Posterior cingulate gyrus (tissue), 11 donors: Measurements from ENCODE around the gene MEGF11.
A peak's percentile ranks its signal among the peaks of the same experiment; 100 is the strongest.

Experiments
- DNase-seq, 10 donors: peaks; one replicate each; pipeline versions ENCODE4 v3.0.0 to v3.0.0-alpha.2; 2020 to 2021; ENCODE audit warnings: mixed read lengths in 3 of 10
- intact Hi-C: fragments of 100-400 bp; cut with DNase I; formaldehyde crosslinking; loops from one replicate; pipeline ENCODE4 v1.15.1; 2023

MEGF11 gene

DNA sequence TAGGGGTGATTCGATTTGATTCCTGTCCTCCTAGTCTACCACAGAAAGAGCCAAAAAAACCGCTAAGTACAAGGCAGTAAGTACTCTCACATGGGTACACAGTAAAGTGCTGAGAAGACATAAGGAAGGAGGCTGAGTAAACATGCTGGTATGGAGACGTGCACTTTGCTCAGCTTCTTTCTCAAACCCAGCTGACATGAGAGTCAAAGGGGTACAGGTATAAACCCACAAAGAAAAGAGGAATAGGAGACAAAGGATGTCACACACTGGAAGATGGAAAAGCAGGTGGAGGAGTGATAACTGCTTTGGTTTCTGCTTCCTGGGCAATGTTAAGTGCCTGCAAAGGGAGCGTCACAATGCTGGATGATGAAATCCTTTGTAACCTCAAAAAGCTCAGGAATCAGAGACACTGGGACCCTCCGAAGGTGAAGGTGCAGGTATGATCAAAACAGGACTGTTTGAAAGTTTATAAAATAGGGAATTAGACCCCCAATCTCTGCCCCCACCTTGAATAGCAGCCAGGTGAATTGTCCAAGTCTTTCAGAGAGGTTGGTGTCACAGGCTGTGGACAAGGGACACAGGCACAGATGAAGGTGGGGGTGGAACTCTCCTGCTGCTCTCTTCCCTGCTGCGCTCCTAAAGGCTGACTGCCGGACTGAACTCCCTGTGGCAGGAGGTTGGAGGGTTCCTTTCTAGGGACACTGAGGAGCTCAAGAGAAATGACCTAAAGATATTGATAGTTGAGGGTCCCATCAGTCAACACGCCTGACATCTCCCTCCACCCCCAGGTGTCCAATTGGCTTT, 282.4 kb downstream of the MEGF11 start:
- no peak for DNase-seq
- intact Hi-C loops, result no loop called here

DNA sequence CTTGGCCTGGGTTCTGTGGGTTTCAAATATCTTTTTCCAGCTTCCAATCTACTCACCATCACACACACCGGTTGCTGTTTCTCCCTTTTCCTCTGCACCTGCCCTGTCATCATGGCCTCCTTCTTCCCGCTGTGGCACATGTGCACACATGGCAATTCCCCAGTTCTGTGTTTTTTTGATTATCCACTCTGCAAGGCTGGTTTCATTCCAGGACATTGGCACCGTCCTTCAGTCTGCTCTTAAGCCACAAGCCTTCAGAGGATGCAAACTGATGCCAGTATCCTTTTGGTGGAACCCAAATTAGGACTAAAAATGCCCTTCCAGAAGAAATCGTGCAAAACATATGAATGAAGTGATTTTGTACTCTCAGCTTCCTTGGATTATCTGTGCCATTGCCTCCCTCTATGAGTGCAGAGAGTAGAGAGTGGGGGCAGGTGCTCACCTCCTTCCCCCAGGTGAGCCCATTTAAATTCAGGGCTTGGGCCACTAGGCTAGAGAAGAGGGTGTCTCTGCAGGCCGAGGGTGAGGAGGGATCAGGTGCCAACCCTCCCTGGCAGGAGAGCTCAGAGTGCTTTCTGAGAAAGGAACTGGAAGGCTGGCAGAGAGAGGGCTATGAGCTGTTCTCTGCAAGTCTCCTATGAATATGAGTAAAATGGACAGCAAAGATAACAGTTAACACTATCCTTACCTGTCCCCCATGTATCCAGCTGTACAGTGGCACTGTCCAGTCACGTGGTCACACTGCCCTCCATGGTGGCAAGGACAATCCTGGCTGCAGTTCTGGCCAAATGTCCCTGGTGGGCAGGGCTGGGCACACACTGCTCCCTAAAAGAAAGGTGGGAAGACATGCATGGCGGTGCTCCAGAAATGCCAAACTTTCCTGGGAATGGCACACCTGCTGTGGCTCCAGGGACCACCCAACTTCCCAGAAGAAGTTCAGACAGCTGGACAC, 283.4 kb downstream of the MEGF11 start:
- intact Hi-C loops, result no loop called here
- DNase-seq, result no peak

DNA sequence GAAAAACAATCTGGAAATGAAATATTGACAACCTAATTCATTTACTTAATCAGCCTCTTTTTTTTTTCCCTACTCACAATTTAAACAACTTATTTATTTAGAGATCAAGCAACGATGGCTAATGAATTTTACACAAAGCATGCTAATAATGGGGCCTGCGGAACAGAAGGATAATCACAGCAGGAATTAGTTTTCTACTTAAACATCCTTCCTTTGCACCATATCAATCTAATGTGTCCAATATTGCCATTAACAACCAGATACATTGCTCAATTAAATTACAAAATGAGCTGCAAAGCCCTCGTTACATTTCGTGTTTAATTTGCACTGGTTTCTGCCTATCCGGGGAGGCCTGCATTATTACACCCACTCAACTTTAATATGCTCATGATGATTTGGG, 285.0 kb downstream of the MEGF11 start:
- DNase-seq, result no peak
- intact Hi-C loops, result no loop called here

DNA sequence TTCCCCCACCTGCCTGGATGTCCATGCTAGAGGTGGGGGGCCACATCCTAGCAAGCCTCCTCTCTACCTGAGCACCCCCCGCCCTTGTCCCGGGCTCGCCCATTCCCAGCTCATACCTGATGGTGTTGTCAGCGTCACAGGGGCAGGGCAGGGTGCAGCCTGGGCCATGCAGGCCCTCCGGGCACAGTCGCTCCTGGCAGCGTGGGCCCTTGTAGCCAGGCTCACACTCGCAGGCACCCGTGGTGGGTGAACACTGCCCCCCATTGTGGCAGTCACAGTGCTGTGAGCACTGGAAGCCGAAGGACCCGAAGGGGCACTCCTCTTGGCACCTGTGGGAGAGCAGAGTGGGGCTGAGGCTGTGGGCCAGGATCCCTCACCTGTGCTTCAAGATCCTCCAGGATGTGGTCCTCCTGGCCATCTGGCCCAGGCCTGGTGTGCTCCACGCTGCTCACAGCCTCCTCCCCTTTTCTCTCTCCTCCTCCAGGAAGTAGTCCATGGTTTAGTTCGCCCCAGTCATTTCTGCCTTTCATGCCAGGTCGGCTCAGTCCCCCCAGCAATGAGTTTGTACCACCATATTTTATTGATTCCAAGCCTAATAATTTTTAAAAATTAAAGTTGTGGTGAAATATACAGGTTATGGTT, 288.6 kb downstream of the MEGF11 start:
- intact Hi-C loops, result no loop called here
- DNase-seq, result no peak

DNA sequence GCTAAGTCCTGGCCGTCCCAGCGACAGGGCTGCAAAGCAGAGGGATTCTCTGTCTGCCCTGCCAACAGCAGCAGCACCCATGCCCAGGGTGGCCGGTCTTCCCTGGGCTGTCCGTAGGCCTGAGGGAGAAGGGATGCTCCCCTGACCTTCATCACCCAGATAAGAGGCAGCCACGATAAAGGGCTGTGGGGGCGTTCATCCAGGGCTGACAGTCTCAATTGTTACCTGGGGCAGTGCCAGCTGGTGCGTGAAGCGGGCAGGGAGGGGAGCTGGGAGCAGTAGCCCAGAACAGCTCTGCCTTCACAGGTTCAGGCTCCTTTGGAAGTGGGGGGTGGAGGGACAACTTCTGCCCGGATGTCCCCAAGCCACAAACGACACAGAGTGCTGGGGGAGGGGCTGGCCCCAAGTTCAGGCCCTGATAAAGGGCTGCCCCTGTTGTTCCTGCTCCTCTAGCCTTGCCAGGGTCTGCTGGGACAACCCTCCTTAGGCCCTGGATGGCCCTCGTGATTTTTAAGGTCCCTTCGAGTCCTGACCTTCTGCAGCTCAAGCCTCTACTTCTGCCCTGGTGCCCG, 289.6 kb downstream of the MEGF11 start:
- DNase-seq, result peak in 1 of 10 donors; percentile 43
- intact Hi-C loops, result no loop called here

DNA sequence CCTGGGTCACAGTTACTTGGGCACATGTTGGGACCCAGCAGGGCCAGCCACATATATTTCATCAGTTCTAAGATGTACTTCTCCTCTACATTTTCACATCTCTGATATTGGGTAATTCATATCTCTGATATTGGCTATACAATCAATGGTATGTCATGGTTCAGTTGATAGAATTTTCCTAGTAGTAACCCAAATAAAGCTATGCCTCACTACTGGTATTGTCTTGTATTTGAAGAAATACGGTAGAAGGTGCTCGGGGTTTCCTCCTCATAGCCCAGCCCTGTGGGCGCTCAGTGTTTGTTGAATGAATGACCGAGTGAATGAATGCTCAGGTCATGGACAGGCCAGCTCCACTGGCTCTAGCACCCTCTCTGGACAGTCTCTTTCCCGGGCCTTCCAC, 290.2 kb downstream of the MEGF11 start:
- DNase-seq, result no peak
- intact Hi-C loops, result no loop called here

DNA sequence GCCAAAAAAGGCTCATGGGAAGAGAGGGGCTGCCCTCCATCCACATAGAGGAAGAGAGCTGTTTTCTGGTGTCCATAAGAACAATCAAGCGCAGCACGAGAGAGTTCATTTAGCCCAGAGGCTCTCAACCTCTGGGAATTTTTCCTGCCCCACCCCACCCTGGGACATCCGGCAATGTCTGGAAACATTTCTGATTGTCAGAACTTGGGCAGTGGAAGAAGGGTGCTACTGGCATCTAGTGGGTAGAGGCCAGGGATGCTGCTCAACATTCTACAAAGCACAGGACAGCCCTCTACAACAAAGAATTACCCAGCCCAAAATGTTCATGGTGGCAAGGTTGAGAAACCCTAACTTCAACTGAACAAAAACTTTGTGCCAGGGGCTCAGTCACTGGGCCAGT, 291.4 kb downstream of the MEGF11 start:
- intact Hi-C loops, result no loop called here
- DNase-seq, result peak in 1 of 10 donors; percentile 19

DNA sequence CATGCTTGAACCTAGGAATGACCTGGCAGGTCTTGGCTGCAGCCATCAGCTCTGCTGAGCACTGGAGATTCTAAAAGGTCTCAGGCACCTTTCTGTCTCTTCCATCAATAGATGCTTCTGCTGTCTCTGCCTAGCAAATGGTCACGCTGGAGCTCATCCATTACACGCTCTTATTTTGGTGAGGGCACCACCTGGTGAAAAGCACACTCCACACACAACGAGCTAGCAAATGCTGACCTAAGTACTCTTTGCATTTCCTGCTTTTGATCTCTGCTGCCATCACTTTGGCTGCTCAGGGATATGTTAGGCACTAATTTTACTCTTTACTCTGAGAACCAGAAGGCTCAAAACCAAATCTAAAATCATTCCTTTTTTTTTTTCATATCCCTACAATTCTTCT, 293.0 kb downstream of the MEGF11 start:
- intact Hi-C loops, result no loop called here
- DNase-seq, result no peak

DNA sequence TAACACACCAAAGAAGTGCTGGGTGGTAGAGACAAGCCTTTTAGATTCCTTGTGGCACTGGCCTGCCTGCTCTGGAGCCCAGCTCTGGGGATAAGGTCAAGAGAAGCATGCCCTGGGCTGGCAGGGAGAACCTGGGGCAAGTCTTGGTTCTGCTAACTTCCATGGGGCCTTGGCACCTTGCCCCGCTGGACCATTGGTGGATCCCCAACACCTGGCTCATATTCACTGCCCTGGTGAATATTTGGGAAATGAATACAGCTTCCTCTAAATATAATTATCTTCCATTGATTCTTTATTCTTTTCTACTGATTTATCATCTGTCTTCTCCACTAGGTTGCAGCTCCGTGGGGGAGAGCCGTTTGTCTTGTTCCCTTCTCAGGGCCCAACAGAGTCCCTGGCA, 294.7 kb downstream of the MEGF11 start:
- intact Hi-C loops, result no loop called here
- DNase-seq, result peak in 2 of 10 donors; percentile 54 to 58

DNA sequence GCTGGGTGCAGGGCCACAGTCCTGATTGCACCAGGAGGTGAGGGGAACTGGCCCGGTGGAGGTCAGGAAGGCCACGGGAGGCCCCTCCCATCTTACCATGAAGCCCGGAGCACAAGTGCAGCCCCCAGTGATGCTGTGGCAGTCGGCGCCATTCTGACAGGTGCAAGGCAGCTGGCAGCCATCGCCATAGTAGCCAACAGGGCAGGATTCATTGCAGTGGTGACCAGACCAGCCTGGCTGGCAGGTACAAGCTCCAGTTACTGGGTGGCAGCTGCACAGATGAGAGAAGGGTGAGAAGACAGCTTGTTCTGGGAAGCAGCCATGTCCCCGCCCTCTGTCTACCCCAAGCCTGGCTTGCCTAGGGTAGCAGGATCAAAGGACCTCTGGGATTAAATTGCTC, 296.1 kb downstream of the MEGF11 start:
- DNase-seq, result peak in 2 of 10 donors; percentile 31 to 72
- intact Hi-C loops, result no loop called here

DNA sequence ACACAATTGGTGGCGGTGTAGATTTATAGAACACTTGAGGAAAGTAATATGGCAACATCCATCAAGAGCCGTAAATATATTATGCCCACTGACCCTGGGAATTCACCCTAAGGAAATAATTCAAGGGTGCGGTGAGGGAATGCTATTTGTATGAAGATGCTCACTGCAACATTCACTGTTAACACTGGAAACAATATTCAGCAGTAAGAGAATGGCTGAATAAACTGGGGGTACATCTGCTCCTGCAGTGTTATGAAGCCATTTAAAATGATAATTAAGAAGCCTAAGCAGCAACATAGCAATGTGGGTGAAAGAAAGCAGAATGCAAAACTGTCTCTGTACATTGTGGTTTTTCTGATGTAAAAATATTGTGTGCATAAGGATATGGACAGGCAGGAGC, 296.7 kb downstream of the MEGF11 start:
- intact Hi-C loops, result no loop called here
- no peak for DNase-seq

DNA sequence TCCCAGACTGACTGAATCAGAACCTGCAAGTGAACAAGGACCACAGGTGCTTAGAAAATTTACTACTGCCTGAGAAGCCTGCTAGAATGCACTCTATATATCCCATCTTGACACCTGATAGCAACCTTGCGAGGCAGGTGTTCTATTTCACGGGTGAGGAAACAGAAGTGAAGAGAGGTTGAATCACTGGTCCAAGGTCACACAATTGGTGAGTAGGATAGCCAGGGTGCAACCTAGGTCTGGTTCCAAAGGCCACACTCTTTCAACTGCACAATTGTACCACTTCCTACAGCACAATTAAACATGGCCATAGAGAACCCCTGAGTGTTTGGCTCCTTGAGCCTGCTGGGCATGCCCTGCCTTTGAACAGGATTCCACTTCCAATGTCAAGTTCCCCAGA, 297.2 kb downstream of the MEGF11 start:
- intact Hi-C loops, result no loop called here
- DNase-seq, result peak in 1 of 10 donors; percentile 7

DNA sequence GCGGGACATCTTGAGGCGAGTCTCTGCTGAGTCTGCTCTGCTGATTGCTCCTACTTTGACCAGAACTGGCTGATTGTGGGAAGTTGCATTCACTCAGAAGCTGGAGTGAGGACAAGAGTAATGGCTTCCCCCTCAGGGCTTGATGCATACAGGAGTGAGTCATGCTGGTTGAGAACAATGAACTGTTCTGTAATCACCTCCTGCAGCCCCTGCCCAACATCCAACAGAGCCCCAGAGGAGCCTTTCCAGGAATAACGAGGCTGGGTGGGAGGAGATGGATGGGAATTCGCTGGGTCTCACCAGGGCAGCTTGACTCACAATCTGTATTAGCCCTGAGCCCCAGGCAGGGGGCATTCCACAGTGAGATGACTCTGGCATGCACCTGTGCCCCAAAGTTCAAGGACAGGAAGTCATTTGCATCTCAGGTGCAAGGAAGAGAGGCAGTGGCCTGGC, 299.2 kb downstream of the MEGF11 start:
- peak in 1 of 10 donors; percentile 32 for DNase-seq
- intact Hi-C loops, result no loop called here

DNA sequence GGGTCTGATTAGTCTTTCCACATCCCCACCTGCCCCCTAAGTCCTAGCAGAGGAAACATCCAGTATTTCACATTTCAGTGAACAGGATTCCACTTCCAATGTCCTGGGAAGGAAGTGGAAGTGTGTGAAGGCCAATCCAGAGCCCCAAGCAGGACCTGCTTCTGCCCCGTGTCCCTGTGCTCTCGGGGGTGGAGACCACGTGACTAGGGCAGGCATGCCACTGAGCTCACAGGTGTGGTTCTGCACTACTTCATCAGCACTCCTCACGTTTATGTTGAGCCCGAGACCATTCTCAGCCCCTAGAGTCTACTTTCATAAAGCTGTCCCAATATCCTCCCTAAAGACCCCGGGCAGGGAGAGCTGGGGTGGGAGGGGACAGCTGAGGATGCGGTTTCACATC, 299.9 kb downstream of the MEGF11 start:
- DNase-seq, result peak in 1 of 10 donors; percentile 12
- intact Hi-C loops, result no loop called here

DNA sequence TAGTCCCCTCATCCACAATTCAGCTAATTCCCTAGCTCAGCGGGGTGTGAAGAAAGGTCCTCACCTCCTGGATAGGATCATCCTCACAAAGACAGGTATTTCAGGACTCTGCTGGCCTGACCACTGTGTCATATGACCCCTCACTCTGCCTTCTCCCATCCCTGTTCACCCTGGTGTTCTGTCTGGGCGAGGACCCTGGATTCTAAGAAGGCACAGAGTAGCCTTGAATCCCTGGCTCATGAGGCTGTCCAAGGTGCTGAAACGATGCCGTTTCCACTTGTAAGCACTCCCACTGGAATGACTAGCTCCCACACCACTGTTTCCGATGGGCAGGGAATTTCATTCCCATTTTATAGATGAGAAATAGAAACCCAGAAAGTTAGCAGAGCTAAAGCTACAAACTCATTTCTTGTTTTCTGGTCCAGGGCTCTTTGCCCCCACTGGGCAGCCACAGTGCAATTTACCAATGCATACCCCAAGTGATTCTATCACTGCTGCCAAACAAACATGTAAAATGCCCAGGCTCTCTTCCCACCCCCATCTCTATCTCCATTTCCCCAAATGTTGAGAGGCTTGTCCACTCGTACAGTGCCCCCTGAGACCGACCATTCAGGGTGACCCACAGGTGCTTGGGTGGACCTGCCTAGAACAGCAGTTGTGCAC, 301.0 kb downstream of the MEGF11 start:
- intact Hi-C loops, result no loop called here
- no peak for DNase-seq

DNA sequence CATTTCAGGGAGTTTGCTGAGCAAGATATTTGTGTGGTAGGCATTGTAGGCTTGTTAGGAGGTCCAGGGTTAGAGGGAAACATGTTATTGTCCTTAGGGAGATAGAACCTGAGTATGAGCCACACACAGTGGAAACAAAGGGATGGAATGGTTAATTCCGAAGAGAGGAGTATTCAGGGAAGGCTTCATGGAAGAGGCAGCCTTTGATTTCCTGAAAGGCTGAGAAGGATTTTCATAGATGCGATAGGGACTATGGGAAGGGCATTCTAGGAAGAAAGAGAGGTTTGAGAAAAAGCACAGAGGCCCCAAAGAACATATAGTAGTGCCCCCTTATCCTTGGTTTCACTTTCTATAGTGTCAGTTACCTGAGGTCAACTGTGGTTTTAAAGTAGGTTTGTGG, 302.5 kb downstream of the MEGF11 start:
- no peak for DNase-seq
- intact Hi-C loops, result no loop called here

DNA sequence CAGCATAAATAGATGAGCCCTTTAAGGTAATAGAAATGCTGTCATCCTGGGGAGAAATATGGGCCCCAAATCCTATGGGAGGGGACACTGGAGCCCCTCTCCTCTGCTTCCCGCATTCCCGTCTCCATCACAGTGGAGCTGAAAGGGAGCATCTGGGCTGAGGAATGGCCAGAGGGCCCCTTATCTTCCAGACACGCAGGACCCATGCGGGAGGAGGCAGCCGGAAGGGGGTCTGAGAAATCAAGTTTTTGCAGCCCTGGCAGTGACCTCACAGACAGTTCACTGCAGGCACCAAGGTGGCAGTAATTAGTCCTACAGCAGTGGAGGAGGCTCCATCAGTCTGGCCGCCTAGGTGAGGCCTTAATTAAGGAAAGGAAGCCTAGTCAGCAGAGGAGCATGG, 304.1 kb downstream of the MEGF11 start:
- intact Hi-C loops, result no loop called here
- DNase-seq, result peak in 1 of 10 donors; percentile 35

DNA sequence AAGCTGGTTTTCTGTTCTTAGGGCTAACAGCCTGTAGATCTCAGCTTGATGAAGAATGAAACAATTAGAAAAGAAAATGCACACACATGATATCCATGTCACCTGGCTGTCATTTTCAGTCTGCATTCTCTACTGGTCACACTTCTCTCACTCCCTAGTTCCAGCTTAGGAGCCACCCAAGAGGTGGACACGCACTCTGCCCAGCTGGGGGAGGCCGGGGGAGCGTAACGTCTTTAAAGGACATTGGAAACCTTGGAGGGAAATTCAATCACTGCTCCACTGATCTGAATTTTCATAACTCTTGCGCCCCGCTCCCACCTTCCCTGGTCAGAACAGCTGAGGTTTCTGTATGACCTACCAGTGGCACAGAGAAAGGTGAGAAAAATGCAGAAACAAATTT, 304.5 kb downstream of the MEGF11 start:
- intact Hi-C loops, result no loop called here
- no peak for DNase-seq

DNA sequence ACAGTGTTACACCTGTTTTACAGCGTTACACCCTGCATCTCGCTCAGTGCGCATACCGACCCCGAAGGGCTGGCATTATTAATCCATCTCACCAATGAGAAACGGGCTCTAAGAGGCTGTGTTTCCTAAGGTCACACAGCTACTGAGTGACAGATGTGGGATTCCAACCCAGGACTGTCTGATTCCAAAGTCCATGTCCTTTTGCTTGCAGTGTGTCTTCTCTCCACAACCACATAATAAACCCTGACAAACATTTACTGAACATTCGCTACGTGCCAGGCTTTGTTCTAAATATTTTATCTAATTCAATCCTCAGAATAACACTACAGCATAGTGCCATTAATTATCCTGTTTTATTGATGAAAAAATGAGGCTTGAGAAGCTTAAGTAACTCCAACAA, 305.2 kb downstream of the MEGF11 start:
- DNase-seq, result no peak
- intact Hi-C loops, result no loop called here

DNA sequence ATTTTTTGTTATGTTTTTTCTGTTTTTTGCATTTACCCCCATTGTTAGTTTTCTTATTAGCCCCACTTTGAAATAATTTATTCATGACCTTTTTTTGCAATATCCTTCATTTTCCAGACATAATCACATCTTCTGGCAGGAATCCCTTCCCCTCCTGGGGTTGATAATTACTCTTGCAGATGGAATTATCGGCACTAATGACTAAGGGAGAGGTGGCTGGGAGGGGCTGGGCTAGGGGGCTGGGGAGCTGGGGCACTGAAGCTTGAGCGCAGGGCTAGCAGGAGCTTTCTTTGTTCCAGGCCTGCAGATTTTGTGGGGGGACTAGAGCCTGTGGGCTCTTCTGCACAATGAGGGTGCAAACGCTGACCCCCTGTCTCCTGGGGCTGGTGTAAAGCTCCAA, 306.5 kb downstream of the MEGF11 start:
- intact Hi-C loops, result no loop called here
- DNase-seq, result peak in 1 of 10 donors; percentile 3
